T-helper 17 cell (primary cell): ENCODE measurements around the gene INF2. TPM values are rescaled to one million over a fixed set of nuclear protein-coding genes. Genes with fewer than 3 reads are reported as not detected.

Experiments used
- ATAC-seq: fragments of 150-1000 bp; cut with Tn5 transposase; 2 replicates; pipeline ENCODE4 v1.10.0; 2021; ENCODE audit warnings: mild to moderate bottlenecking, moderate library complexity
- DNase-seq, 3 donors: peaks; one replicate each; pipeline versions ENCODE4 v3.0.0 to v3.0.0-alpha.2; 2020 to 2021
- H3K9me3 ChIP-seq: one replicate; pipeline ENCODE4 v1.7.0; 2013; ENCODE audit warnings: low read length, mild to moderate bottlenecking; ENCODE audit not compliant: control insufficient read depth, poor library complexity, severe bottlenecking
- H3K27ac Mint-ChIP-seq: one replicate; pipeline ENCODE4 v1.8.0; 2022; ENCODE audit warnings: mild to moderate bottlenecking, moderate library complexity, mixed read lengths
- H3K27me3 Mint-ChIP-seq: one replicate; pipeline ENCODE4 v1.8.0; 2022; ENCODE audit warnings: mixed read lengths
- H3K36me3 Mint-ChIP-seq: one replicate; pipeline ENCODE4 v1.8.0; 2022; ENCODE audit warnings: low read depth, mixed read lengths
- H3K4me1 Mint-ChIP-seq: one replicate; pipeline ENCODE4 v1.8.0; 2022; ENCODE audit warnings: mild to moderate bottlenecking, mixed read lengths
- H3K4me3 Mint-ChIP-seq: one replicate; pipeline ENCODE4 v1.8.0; 2022; ENCODE audit warnings: mild to moderate bottlenecking, moderate library complexity, mixed read lengths
- total RNA-seq, 4 donors: library from RNA in 2 of 4; stranded (reverse) in 2 of 4; gene quantifications; one replicate each; pipeline ENCODE4 v1.2.3 and lab custom pipeline; 2022 to 2026

INF2 gene
- total RNA-seq, 2 donors from 2014 or later: 61.0 to 76.1 TPM

DNA sequence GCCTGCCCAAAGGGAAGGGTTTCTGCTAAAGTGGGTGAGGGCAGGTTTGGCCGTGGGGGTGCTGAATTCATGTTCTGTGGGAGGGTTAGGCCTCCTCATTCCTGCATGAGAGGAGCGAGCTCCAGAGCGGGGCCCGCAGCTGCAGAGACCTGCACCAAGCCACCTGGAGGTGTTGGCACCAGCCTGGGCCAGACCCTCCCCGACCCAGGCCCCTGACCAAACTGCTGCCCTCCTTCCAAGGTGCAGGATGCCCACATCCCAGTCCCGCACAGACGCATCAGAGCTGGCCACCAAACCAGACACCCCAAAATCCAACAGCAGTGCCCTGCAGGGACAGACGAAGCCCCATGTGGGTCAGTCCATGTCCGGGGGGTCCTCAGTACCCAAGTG, 45.2 kb downstream of the INF2 start:
- Mint-ChIP-seq H3K27me3 (no peaks in the 10 kb centered on the region), H3K4me3 (no peak overlapping the region), H3K36me3 (no peaks in the 10 kb centered on the region), H3K4me1 (peaks cover 2% of the 10 kb centered on the region), H3K27ac (no peak overlapping the region)
- ATAC-seq (no peak), DNase-seq (no peak)
- no peaks in the 10 kb centered on the region for H3K9me3 ChIP-seq

DNA sequence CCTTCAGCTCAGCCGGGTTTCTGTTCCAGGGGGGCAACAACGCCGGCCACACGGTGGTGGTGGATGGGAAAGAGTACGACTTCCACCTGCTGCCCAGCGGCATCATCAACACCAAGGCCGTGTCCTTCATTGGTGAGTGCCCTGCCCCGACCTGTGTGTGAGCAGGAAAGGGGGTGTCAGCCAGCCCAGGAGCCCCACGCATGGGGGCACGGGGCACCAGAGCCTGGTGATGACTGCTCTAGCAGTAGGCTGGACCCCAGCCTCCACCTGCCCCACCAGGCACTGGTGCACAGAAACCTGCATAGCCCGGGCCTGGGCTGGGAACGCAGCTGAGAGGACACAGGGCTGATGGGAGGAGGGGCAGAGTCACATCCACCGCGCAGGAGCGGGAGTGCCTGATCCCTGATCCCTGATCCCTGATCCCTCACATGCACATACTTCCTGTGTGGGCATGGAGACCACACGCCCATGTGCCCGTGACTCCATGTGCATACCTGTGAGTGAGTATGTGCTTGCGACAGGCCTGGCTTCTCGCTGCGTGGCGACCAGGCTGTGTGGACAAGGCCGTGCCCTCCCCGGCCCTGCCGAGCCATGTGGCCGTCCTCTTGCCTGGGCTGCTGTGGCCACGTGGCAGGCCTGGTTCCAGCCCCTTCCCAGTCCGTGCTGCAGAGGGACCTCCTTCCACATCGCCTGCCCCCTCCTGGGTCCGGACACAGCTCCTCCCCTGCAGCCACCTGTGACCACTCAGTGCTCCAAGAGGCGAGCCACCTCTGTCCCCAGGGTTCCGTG, 45.8 kb downstream of the INF2 start:
- H3K27me3 Mint-ChIP-seq: no peaks in the 10 kb centered on the region
- H3K9me3 ChIP-seq: no peaks in the 10 kb centered on the region
- no peak for ATAC-seq
- DNase-seq: no peak
- H3K4me1 Mint-ChIP-seq: peaks cover 3% of the 10 kb centered on the region
- H3K27ac Mint-ChIP-seq: no peak overlapping the region
- H3K36me3 Mint-ChIP-seq: no peaks in the 10 kb centered on the region
- no peak overlapping the region for H3K4me3 Mint-ChIP-seq

DNA sequence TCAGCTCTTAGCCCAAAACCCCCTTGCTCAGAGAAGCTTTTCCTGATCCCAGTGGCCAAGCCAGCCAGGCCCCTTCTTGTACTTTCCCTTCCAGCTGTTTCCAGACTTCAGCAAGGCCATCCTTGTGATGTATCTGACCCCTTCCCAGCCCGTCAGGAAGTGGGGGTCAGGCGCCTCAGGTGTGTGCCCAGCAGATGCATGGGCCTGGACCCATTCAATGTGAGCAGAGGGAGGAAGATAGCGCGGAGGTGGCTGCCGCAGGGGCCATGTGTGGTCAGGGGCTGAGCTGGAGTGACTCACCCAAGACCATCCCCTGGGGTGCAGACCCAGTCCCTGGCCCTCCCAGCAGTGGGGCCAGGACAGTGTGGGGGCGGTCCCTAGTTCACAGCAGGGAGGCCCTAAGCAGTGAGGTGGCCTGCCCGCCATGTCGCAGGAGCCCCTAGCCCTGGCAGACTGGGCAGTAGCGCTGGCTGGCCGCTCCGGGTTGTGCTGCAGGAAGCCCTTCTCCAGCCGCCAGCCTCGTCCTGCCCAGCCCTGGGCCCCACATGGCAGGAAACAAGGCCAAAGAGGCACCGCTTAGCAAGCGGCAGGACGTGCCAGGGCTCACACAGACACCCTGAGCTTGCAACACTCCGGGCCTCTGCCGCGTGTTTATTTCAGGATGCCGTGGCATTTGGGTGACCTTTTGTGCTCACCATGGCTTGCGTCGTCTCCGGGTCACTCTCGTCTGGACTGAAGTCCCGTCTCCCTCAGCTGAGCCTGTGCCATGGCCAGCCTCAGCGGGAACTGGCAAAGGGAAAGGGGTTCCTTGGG, 46.6 kb downstream of the INF2 start:
- H3K4me3 Mint-ChIP-seq: no peak overlapping the region
- DNase-seq (no peak), ATAC-seq (no peak)
- no peaks in the 10 kb centered on the region for H3K9me3 ChIP-seq
- H3K27ac Mint-ChIP-seq: no peak overlapping the region
- no peaks in the 10 kb centered on the region for H3K36me3 Mint-ChIP-seq
- peaks cover 4% of the 10 kb centered on the region for H3K4me1 Mint-ChIP-seq
- no peaks in the 10 kb centered on the region for H3K27me3 Mint-ChIP-seq

DNA sequence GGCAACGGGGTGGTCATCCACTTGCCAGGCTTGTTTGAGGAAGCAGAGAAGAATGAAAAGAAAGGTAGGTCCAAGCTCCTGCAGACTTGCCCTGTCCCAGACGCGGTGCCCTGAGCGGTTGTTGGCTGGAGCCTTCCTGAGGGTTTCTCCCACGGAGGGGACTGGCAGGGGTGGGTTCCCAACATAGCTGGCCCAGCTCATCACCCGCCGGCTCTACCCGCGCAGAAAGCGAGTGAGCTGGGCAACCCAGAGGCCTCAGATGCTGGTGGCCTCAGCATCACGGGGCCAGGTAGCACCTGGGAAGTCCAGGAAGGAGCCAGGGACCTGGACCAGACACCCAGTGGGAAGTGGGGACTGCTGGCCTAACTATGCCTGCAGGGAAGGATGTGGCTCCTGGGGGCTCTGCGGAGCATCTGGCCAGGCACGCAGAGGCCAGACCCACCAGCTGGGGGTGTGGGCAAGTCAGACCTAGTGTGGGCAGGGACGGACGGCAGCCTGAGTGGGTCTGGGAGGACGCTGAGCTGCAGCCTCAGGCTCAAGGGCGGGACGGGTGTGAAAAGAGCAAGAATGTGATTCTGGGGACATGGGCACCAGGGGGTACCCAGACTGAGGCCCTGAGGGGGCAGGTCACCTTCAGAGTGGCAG, 49.1 kb downstream of the INF2 start:
- Mint-ChIP-seq H3K4me3 (no peak overlapping the region), H3K27ac (no peak overlapping the region), H3K36me3 (no peaks in the 10 kb centered on the region), H3K4me1 (peaks cover 4% of the 10 kb centered on the region), H3K27me3 (no peaks in the 10 kb centered on the region)
- ATAC-seq: no peak
- H3K9me3 ChIP-seq: no peaks in the 10 kb centered on the region
- DNase-seq: no peak

DNA sequence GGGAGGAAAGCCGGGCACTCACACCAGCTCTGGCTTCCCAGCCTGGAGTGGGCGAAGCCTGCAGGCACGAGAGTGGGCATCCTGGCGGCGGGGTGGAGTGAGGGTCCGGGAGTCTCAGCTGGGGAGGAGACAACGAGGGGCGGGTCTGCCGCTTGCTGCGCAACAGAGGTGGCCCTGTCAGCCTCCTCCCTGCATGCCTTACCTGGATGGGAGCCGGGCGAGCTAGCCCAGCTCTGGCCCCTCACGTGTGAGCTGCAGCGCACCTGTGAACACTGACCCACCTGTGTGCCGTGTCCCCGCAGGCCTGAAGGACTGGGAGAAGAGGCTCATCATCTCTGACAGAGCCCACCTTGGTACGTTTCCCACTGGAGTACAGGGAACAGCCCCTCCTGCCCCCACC, 49.6 kb downstream of the INF2 start:
- Mint-ChIP-seq H3K4me1 (peaks cover 4% of the 10 kb centered on the region), H3K4me3 (no peak overlapping the region), H3K36me3 (no peaks in the 10 kb centered on the region), H3K27ac (no peak overlapping the region), H3K27me3 (no peaks in the 10 kb centered on the region)
- ATAC-seq: no peak
- no peaks in the 10 kb centered on the region for H3K9me3 ChIP-seq
- no peak for DNase-seq

DNA sequence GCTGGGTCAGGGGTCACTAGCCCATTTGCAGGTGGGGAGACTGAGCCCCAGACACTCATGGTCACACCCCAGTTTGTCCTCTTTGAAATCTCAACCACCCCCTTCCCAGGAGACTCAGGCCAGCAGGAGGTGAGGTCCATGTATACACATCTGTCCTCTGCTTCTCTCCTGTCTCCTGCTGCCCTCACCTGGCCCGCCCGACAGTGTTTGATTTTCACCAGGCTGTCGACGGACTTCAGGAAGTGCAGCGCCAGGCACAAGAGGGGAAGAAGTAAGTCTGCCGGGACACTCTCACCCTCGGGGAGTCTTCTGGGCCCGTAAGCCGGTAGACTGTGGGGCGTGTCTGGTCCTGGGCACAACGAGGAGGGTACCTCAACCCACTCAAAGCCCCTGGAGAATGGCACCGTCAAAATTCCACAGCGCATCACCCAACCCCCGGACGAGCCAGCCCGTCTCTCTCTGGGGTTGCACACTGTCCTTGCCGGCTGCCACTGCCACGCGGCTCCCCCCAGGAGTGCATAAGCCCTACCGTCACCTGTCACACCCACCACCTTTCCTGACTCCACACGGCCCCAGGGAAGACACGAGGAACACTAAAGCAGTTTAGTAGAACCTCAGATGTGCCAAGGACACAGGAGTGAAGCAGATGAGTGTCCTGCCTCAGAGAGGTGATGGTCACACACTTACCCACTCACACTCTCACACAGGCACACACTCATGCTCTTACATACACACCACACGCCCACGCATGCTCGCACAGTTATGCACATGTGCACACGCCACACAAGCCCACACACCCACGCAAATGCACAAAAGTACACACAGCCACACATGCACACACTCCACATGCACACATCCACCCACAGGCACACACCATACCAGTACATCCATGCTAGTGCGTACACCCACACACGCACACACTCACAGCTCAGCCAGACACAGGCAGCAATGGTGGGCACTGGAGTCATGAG, 50.4 kb downstream of the INF2 start:
- Mint-ChIP-seq H3K4me1 (peaks cover 4% of the 10 kb centered on the region), H3K27ac (no peak overlapping the region), H3K27me3 (no peaks in the 10 kb centered on the region), H3K36me3 (no peaks in the 10 kb centered on the region), H3K4me3 (no peak overlapping the region)
- no peak for DNase-seq
- H3K9me3 ChIP-seq: no peaks in the 10 kb centered on the region
- ATAC-seq: no peak

DNA sequence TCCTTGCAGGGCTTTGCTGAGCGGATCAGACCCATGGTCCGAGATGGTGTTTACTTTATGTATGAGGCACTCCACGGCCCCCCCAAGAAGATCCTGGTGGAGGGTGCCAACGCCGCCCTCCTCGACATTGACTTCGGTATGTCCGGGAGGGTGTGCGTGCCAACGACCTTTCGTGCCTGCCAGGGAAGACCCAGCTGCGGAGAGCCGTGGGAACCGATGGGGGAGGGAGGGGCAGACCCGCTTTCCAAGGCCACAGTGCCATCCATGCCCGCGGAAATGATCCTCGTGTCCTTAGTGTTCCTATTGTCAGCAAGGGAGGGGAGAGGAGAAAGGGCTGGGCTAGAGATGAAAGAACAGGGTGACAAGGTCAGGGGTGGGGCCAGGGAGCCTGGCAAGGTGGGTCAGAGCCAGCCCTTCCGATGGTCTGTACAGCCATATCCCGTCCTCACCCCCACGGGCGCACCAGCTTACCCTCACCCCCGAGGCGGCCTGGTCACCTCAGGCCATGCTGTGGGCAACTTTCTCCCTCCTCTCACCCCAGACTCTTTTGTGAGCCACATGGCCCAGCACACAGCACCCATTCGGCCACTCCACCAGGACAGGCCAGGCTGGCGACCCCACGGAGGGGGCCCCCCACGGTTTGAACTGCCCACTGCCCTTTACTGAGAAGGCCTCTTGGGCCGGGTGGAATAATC, 51.8 kb downstream of the INF2 start:
- no peak overlapping the region for H3K27ac Mint-ChIP-seq
- H3K4me3 Mint-ChIP-seq: no peak overlapping the region
- no peaks in the 10 kb centered on the region for H3K36me3 Mint-ChIP-seq
- no peaks in the 10 kb centered on the region for H3K9me3 ChIP-seq
- DNase-seq (no peak), ATAC-seq (no peak)
- H3K4me1 Mint-ChIP-seq: peaks cover 8% of the 10 kb centered on the region
- H3K27me3 Mint-ChIP-seq: no peaks in the 10 kb centered on the region

DNA sequence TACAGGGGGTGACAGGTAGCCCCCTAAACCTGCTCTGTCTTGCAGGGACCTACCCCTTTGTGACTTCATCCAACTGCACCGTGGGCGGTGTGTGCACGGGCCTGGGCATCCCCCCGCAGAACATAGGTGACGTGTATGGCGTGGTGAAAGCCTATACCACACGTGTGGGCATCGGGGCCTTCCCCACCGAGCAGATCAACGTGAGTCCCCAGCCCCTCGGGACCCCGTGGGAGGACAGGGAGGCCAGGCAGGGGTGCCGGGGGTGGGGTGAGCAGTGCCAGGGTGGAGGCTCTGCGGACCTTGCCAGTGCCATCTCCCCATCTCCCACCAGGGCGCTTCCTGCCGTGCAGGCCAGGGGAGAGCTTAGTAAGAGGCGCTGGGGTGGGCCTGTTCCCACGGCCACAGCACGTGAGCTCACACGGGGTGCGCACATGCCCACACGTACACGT, 52.4 kb downstream of the INF2 start:
- no peaks in the 10 kb centered on the region for H3K9me3 ChIP-seq
- H3K4me1 Mint-ChIP-seq: peaks cover 9% of the 10 kb centered on the region
- ATAC-seq (no peak), DNase-seq (no peak)
- H3K27me3 Mint-ChIP-seq: no peaks in the 10 kb centered on the region
- no peak overlapping the region for H3K27ac Mint-ChIP-seq
- no peaks in the 10 kb centered on the region for H3K36me3 Mint-ChIP-seq
- H3K4me3 Mint-ChIP-seq: no peak overlapping the region

DNA sequence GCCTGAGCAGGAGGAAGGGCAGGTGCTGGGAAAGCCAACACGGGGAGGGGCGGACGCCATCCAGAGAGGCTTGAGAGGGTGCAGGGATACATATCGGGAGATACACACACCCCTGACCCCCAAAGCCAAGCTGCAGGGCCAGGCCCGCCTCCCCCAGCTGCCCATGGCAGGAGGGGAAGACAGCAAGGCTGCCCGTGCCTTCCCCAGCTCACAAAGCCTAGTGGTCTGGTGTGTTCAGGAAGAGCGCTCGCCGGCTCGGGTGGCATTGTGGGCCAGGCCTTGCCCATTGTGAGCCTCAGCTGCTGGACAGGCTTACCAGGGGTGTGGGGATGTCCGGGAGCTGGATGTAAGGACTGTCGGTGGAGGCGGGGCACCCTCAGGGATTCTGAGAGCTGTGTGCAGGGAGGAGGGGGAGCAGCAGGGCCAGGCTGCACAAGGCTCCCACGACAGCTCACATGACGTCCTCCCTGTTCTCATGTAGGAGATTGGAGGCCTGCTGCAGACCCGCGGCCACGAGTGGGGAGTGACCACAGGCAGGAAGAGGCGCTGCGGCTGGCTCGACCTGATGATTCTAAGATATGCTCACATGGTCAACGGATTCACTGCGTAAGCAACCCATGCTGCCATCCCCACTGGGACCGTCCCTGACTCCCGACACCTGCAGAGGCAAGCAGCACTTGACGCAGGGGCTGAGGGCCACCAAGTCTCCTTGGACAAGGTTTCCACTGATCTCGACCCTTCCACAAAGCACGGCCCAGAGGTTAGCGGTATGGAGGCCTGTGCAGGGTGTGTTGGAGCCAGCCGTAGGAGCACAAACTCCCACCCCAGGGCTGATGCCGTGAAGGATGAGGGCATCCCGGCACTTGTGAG, 53.4 kb downstream of the INF2 start:
- H3K4me1 Mint-ChIP-seq: peaks cover 6% of the 10 kb centered on the region
- no peaks in the 10 kb centered on the region for H3K9me3 ChIP-seq
- no peak overlapping the region for H3K27ac Mint-ChIP-seq
- no peak overlapping the region for H3K4me3 Mint-ChIP-seq
- no peak for DNase-seq
- no peak for ATAC-seq
- H3K27me3 Mint-ChIP-seq: no peaks in the 10 kb centered on the region
- no peaks in the 10 kb centered on the region for H3K36me3 Mint-ChIP-seq

DNA sequence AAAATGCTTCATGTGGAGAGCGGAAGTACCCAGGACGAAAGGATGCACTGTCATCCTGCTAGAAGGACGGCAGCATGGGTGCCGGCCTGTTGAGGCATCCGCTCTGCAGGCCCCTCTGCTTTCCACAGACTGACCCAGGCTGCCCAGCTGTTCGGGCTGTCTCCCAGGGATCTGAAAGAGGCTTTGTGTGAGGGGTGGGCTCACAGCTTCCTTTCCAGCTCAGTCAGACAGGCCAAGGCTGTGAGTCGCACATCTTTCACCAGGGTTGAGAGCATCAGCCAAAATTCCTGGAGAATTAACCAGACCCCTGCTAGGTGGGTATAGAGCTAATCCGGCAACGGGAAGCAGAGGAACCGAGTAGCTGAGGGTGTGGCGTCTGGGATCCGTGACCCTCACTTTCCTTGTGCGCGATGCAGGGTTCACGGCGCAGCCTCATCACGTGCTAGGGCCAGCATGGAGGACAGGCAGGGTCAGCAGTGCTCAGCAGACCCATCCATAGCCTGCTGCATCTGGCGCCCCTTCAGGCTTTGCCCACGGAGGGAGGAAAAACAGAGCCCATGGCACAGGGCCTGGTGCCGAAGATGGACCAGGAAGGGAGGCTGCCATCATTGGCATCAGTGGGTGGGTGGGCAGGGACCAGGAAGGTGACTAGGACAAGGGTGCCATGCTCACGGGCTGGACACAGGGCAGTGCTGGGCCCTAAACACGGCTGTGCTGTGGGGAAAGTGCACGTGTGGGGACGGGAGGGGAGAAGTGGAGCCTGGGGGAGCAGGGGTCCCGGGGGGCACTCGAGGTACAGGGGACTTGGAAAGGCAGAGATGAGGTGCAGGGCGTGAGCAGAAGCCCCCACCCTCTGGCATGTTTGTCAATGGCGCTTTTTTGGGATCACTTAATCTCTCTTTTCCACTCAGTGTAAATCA, 54.3 kb downstream of the INF2 start:
- no peak overlapping the region for H3K4me3 Mint-ChIP-seq

DNA sequence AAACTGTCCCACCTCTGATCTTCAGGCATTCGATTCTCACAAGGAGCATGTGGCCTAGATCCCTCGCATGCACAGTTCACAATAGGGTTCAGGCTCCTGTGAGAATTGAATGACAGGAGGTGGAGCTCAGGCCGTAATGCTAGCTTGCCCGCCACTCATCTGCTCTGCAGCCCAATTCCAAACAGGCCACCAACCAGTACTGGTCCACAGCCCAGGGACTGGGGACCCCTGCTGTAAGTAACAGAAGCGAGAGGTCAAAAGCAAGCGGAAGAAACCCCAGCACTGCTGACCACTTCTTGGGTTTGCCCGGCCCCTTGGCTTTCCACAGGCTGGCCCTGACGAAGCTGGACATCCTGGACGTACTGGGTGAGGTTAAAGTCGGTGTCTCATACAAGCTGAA, 55.1 kb downstream of the INF2 start:
- ATAC-seq: no peak
- no peaks in the 10 kb centered on the region for H3K9me3 ChIP-seq
- no peaks in the 10 kb centered on the region for H3K27me3 Mint-ChIP-seq
- H3K27ac Mint-ChIP-seq: no peak overlapping the region
- DNase-seq: no peak
- H3K4me1 Mint-ChIP-seq: peaks cover 6% of the 10 kb centered on the region
- H3K4me3 Mint-ChIP-seq: no peak overlapping the region
- no peaks in the 10 kb centered on the region for H3K36me3 Mint-ChIP-seq

More for the DNA sequence above, 54.3 kb downstream of the INF2 start:
- no peaks in the 10 kb centered on the region for H3K9me3 ChIP-seq
- Mint-ChIP-seq H3K4me1 (peaks cover 6% of the 10 kb centered on the region), H3K27ac (no peak overlapping the region), H3K36me3 (no peaks in the 10 kb centered on the region), H3K27me3 (no peaks in the 10 kb centered on the region)
- ATAC-seq (no peak), DNase-seq (no peak)
